Esophagus muscularis mucosa (tissue), 4 donors: ENCODE results near the gene TVP23A. TPM values are rescaled to one million over a fixed set of nuclear protein-coding genes. Genes with fewer than 3 reads are reported as not detected.

ENCODE experiments used
- DNase-seq: peaks from one replicate; pipeline ENCODE4 v3.0.0-alpha.2; 2017; ENCODE audit errors: extremely low spot score
- H3K27ac ChIP-seq, 4 donors: fragments of 200-600 bp; sonication (generic); replicated peaks in 1 of 4; 1 replicate in 3 of 4; 2 replicates in 1 of 4; pipeline ENCODE4 v1.5.1; 2016 to 2019; ENCODE audit warnings: mild to moderate bottlenecking in 1 of 4
- H3K27me3 ChIP-seq, 4 donors: fragments of 200-600 bp; sonication (generic); one replicate each; pipeline versions ENCODE4 v1.5.1 to v1.6.0; 2016 to 2019
- H3K36me3 ChIP-seq, 4 donors: fragments of 200-600 bp; sonication (generic); one replicate each; pipeline ENCODE4 v1.5.1; 2016 to 2019
- H3K4me1 ChIP-seq, 4 donors: fragments of 200-600 bp; sonication (generic); one replicate each; pipeline ENCODE4 v1.5.1; 2016 to 2019
- H3K4me3 ChIP-seq, 4 donors: fragments of 200-600 bp; sonication (generic); 1 replicate in 2 of 4; 2 replicates in 2 of 4; pipeline ENCODE4 v1.5.1; 2016 to 2019; ENCODE audit warnings: mild to moderate bottlenecking in 4 of 4, moderate library complexity in 1 of 4
- H3K9me3 ChIP-seq, 4 donors: fragments of 200-600 bp; sonication (generic); 1 replicate in 3 of 4; 2 replicates in 1 of 4; pipeline ENCODE4 v1.5.1; 2016 to 2019
- EP300 ChIP-seq: sonication (generic); formaldehyde crosslinking; IDR thresholded peaks from one replicate; pipeline ENCODE4 v1.6.1; 2017; ENCODE audit warnings: antibody characterized with exemption
- POLR2A ChIP-seq: fragments of 450-650 bp; IDR thresholded peaks from one replicate; pipeline ENCODE4 v1.6.1; 2017; ENCODE audit warnings: antibody characterized with exemption, moderate library complexity, mild to moderate bottlenecking, low read depth
- POLR2AphosphoS5 ChIP-seq, 2 donors: sonication (generic); formaldehyde crosslinking; IDR thresholded peaks; one replicate each; pipeline ENCODE4 v1.6.1; 2017; ENCODE audit warnings: antibody characterized with exemption in 2 of 2
- WGBS: methylation state at CpG from one replicate; pipeline ENCODE4 v1.1.5; 2018; 5-methylcytosine and 5-hydroxymethylcytosine counted together
- intact Hi-C: fragments of 100-400 bp; cut with DNase I; formaldehyde crosslinking; loops from one replicate; pipeline ENCODE4 v1.15.1; 2023
- total RNA-seq, 4 donors: library from RNA; depleted of rRNA; stranded (reverse); fragments of >200 nt; gene quantifications; one replicate each; pipeline versions ENCODE4 v1.1.0 to v1.2.1, GENCODE V29; 2016
- TF ChIP-seq, protein P1 (sequence below), 3 experiments: fragments of 200-600 bp in 2 of 3; fragments of 450-650 bp in 1 of 3; sonication (generic) in 2 of 3; IDR thresholded peaks; one replicate each; pipeline ENCODE4 v1.5.1; 2017 to 2019; ENCODE audit warnings: antibody characterized with exemption in 3 of 3, mild to moderate bottlenecking in 2 of 3, moderate library complexity in 1 of 3

The TVP23A gene
- total RNA-seq, 4 donors from 2014 or later: 0.42 to 1.2 (median 0.80) TPM; not detected in 1

DNA sequence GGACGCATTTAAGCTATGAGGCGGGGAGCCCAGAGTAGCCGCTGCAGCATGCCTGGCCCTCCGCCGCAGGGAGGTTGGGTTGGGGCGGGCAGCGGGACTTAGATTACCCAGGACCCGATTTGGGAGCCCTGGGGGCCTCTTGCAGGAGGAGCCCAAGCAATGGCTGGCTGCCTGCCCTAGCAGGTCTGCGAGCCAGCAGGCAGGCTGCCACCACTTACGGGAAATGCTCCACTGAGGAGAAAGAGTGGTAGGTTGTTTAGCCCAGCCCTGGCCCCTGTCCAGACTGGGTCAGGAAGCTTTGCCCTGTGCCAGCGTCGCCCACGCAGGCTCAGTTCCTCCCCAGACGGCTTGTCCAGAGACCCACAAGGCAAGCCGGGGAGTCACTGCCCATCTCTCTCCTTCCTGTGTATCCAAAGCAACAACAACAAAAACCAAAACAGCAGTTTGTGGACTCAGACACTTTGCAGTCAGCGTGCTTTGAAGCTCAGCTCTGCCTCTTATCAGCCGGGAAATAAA lies 10.3 kb upstream of the TVP23A start:
- H3K4me1 ChIP-seq: peaks cover 35 to 42% (median 36%) of the 10 kb centered on the region in 4 donors
- intact Hi-C loops: loop anchor here (5.0 kb wide), 1 partner anchor 88 kb away; no protein-coding TSS in a partner anchor
- H3K36me3 ChIP-seq: no peaks in the 10 kb centered on the region
- peak; percentile 95 for DNase-seq
- H3K27me3 ChIP-seq: no peaks in the 10 kb centered on the region
- peak overlapping the region; percentile 10 to 38 (median 21) for H3K4me3 ChIP-seq
- H3K9me3 ChIP-seq: no peaks in the 10 kb centered on the region
- peak overlapping the region; percentile 87 to 95 (median 88) for H3K27ac ChIP-seq
- WGBS: 2% methylated on average over 9 of the region's 17 CpGs
- peak; percentile 40 for TF ChIP-seq EP300
- TF ChIP-seq POLR2AphosphoS5 (IDR thresholded peaks at IDR 0.05): peak; percentile 85 to 89
- TF ChIP-seq, protein P1, sequence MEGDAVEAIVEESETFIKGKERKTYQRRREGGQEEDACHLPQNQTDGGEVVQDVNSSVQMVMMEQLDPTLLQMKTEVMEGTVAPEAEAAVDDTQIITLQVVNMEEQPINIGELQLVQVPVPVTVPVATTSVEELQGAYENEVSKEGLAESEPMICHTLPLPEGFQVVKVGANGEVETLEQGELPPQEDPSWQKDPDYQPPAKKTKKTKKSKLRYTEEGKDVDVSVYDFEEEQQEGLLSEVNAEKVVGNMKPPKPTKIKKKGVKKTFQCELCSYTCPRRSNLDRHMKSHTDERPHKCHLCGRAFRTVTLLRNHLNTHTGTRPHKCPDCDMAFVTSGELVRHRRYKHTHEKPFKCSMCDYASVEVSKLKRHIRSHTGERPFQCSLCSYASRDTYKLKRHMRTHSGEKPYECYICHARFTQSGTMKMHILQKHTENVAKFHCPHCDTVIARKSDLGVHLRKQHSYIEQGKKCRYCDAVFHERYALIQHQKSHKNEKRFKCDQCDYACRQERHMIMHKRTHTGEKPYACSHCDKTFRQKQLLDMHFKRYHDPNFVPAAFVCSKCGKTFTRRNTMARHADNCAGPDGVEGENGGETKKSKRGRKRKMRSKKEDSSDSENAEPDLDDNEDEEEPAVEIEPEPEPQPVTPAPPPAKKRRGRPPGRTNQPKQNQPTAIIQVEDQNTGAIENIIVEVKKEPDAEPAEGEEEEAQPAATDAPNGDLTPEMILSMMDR (IDR thresholded peaks at IDR 0.05): no peak
- TF ChIP-seq POLR2A: no peak

DNA sequence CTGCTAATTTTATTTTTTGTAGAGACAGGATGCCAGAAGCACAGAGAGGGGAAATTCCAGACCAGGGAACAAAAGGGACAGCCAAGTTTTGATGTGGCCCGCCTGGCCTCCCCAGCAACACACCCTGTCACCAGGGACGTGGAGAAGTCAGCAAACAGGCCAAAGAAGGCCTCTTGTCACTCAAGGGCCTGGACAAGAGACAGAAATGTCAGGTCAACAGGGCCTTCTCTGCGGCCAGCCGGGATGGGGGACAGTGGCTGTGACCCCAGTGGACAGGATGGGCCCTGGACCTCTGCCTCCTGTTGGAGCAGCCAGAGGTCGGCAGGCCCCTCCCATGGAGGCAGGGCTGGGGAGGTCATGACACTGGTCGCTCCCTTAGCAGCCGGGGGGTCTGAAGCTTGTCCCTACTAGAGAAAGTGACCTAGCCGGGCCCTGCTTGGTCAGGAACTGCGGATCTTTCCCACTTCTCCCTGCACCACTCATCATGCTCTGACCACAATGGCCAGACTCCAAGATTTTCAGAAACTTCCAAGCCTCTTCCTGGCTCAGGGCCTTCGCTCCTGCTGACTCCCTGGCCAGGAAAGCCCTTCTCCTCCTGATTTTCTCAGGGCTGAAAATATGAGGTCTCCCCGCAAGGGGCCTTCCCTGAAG lies 9.2 kb upstream of the TVP23A start:
- TF ChIP-seq POLR2A: no peak
- no peak for TF ChIP-seq EP300
- peak; percentile 57 to 71 for TF ChIP-seq POLR2AphosphoS5 (IDR thresholded peaks at IDR 0.05)
- TF ChIP-seq, protein P1 (IDR thresholded peaks at IDR 0.05): peak in 1 of 3 experiments; percentile 5
- 25% methylated on average over 8 of the region's 11 CpGs for WGBS
- intact Hi-C loops: loop anchor here (5.0 kb wide), 1 partner anchor 89 kb away; no protein-coding TSS in a partner anchor

DNA sequence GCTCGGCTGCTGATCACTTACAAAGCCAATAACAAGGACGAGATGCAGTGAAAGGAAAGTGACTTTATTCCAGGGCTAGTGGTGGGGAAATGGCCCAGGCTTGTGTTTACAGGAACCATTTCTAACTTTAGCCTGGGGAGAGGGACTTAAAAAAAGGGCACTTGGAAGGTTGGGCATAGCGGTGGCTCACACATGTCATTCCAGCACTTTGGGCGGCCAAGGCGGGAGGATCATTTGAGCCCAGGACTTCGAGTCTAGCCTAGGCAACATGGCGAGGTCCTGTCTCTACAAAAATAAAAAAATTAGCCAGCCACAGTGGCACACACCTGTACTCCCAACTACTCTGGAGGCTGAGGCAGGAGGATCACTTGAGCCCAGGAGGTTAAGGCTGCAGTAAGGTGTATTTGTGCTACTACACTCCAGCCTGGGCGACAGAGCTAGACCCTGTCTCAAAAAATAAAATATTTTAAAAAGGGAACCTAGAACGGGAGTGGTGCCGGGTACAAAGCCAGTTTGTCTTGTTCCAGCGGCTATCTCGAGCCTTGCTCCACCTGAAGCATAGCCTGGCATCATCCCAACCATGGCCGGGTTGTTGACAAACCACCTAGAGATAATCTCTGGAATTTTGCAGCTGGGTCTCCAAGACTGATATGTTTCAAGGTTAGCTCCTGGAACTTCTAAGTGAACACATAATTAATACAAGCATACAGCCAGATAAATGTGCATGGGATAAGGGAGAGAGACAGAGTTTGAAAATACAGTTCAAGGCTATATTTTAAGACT lies 5.7 kb upstream of the TVP23A start:
- peaks cover 28 to 35% (median 29%) of the 10 kb centered on the region in 4 donors for H3K4me1 ChIP-seq
- H3K9me3 ChIP-seq: no peaks in the 10 kb centered on the region
- no peak overlapping the region for H3K27ac ChIP-seq
- no peaks in the 10 kb centered on the region for H3K27me3 ChIP-seq
- no peak for TF ChIP-seq POLR2AphosphoS5 (IDR thresholded peaks at IDR 0.05)
- TF ChIP-seq POLR2A: no peak
- no peak for TF ChIP-seq EP300
- TF ChIP-seq, protein P1 (IDR thresholded peaks at IDR 0.05): no peak
- no peaks in the 10 kb centered on the region for H3K36me3 ChIP-seq
- H3K4me3 ChIP-seq: no peak overlapping the region
- no peak for DNase-seq
- WGBS: 95% methylated on average over 13 of the region's 13 CpGs
- intact Hi-C loops: no loop called here

More for the DNA sequence above, 9.2 kb upstream of the TVP23A start:
- H3K27ac ChIP-seq: peak overlapping the region; percentile 87 to 95 (median 88)
- DNase-seq: peak; percentile 95
- H3K4me1 ChIP-seq: peaks cover 35 to 42% (median 36%) of the 10 kb centered on the region in 4 donors
- peak overlapping the region in 1 of 4 donors; percentile 5 for H3K4me3 ChIP-seq
- H3K36me3 ChIP-seq: no peaks in the 10 kb centered on the region
- H3K27me3 ChIP-seq: no peaks in the 10 kb centered on the region
- H3K9me3 ChIP-seq: no peaks in the 10 kb centered on the region

DNA sequence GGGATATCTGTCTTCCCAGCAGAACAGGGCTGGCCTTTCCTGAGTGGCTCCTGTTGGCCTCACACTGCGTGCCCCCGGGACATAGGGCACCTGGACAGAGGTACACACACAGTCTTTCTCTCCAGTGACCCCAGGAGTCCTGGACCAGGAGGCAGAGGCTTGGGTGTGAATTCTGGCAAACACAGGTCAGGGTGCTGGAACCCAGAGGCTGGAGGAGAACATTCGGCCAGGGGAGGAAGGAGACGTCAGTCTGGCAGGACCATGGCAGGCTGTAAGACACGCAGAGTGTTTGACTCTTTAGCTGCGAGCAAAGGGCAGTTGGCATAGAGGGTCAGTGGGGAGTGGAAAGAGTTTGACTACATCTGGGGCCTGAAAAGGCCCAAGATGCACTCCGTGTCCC lies 4.1 kb upstream of the TVP23A start:
- Histone ChIP-seq H3K27ac (no peak overlapping the region), H3K4me1 (peaks cover 19 to 21% (median 21%) of the 10 kb centered on the region in 4 donors), H3K4me3 (no peak overlapping the region), H3K9me3 (no peaks in the 10 kb centered on the region), H3K27me3 (peaks cover 0 to 10% (median 7%) of the 10 kb centered on the region in 4 donors), H3K36me3 (no peaks in the 10 kb centered on the region)
- DNase-seq: no peak
- intact Hi-C loops: no loop called here
- 82% methylated on average over 5 of the region's 7 CpGs for WGBS
- TF ChIP-seq POLR2AphosphoS5 (IDR thresholded peaks at IDR 0.05) (no peak), EP300 (no peak), POLR2A (no peak)
- TF ChIP-seq, protein P1 (IDR thresholded peaks at IDR 0.05): no peak
